H1 (cell line): ENCODE data around the gene PIAS3. TPM values are rescaled to one million over a fixed set of nuclear protein-coding genes. Genes with fewer than 3 reads are reported as not detected.

Experiments used
- CTCF ChIA-PET: fragments of 300-600 bp; sonication (Branson Sonifier 250); formaldehyde crosslinking; loops from one replicate; lab custom pipeline; 2021; ENCODE audit not compliant: partially characterized antibody; lab: Charles Lee
- POLR2A ChIA-PET: fragments of 300-600 bp; sonication (Branson Sonifier 250); formaldehyde crosslinking; loops from one replicate; lab custom pipeline; 2021; ENCODE audit warnings: inconsistent platforms; ENCODE audit not compliant: partially characterized antibody; lab: Charles Lee
- DNase-seq, 2 experiments: peaks; one replicate each; pipeline versions ENCODE4 v3.0.0 to v3.0.0-alpha.2; 2010 to 2022; ENCODE audit warnings: low spot score in 2 of 2, low read depth in 1 of 2, mixed read lengths in 1 of 2
- FAIRE-seq: peaks from 2 replicates; lab custom pipeline; 2011; peaks lifted over from hg19 to GRCh38; lab: Jason Lieb, UNC
- H2AFZ ChIP-seq: 2 replicates; pipeline ENCODE4 v1.8.1; 2012; ENCODE audit warnings: low read length, inconsistent platforms
- H2AK5ac ChIP-seq: 2 replicates; pipeline ENCODE4 v1.6.1; 2013; ENCODE audit warnings: low read depth, low read length
- H2BK120ac ChIP-seq: replicated peaks from 2 replicates; pipeline ENCODE3; 2013; ENCODE audit warnings: low read depth, low read length, inconsistent platforms
- H2BK12ac ChIP-seq: 2 replicates; pipeline ENCODE4 v1.6.1; 2013; ENCODE audit warnings: low read depth, low read length
- H2BK15ac ChIP-seq: 2 replicates; pipeline ENCODE4 v1.6.1; 2013; ENCODE audit warnings: low read length
- H2BK20ac ChIP-seq: 2 replicates; pipeline ENCODE4 v1.6.1; 2013; ENCODE audit warnings: low read length
- H2BK5ac ChIP-seq: 2 replicates; pipeline ENCODE4 v1.6.1; 2013; ENCODE audit warnings: low read depth, low read length
- H3K14ac ChIP-seq: 2 replicates; pipeline ENCODE4 v1.6.1; 2013; ENCODE audit warnings: inconsistent platforms; ENCODE audit not compliant: insufficient read length
- H3K18ac ChIP-seq: 2 replicates; pipeline ENCODE4 v1.6.1; 2013; ENCODE audit warnings: low read length; ENCODE audit errors: extremely low read depth
- H3K23ac ChIP-seq: 2 replicates; pipeline ENCODE4 v1.6.1; 2013; ENCODE audit warnings: inconsistent platforms; ENCODE audit not compliant: insufficient read length
- H3K23me2 ChIP-seq: 2 replicates; pipeline ENCODE4 v1.6.1; 2013; ENCODE audit warnings: low read depth, low read length
- H3K27ac ChIP-seq: 2 replicates; pipeline ENCODE4 v1.6.1; 2011; ENCODE audit warnings: low read depth, low read length, inconsistent platforms
- H3K27me3 ChIP-seq, 4 experiments: replicated peaks in 1 of 4; 1 replicate in 1 of 4; 2 replicates in 3 of 4; pipeline versions ENCODE4 v1.6.1 to v1.8.1; 2011 to 2013; ENCODE audit warnings: low read length in 3 of 4, mild to moderate bottlenecking in 3 of 4, inconsistent platforms in 2 of 4, mixed read lengths in 2 of 4, moderate library complexity in 1 of 4; ENCODE audit not compliant: control insufficient read depth in 3 of 4, insufficient read depth in 3 of 4; ENCODE audit errors: extremely low read depth in 1 of 4
- H3K36me3 ChIP-seq, 4 experiments: 2 replicates each; pipeline versions ENCODE4 v1.6.1 to v1.8.1; 2011 to 2013; ENCODE audit warnings: mild to moderate bottlenecking in 4 of 4, low read length in 3 of 4, moderate library complexity in 2 of 4, control low read depth in 1 of 4, inconsistent platforms in 1 of 4; ENCODE audit not compliant: insufficient read depth in 4 of 4, control insufficient read depth in 2 of 4
- H3K4ac ChIP-seq: replicated peaks from 2 replicates; pipeline ENCODE3; 2013; ENCODE audit warnings: low read length, low read depth, mixed read lengths, inconsistent platforms; ENCODE audit not compliant: insufficient read length
- H3K4me1 ChIP-seq, 4 experiments: replicated peaks in 1 of 4; 1 replicate in 1 of 4; 2 replicates in 3 of 4; pipeline versions ENCODE4 v1.6.1 to v1.8.1; 2011 to 2013; ENCODE audit warnings: low read length in 3 of 4, inconsistent platforms in 2 of 4, mixed read lengths in 1 of 4; ENCODE audit not compliant: insufficient read depth in 4 of 4, control insufficient read depth in 3 of 4
- H3K4me2 ChIP-seq, 2 experiments: 2 replicates each; pipeline versions ENCODE4 v1.6.1 to v1.8.1; 2011 to 2013; ENCODE audit warnings: low read depth in 2 of 2, low read length in 2 of 2, control low read depth in 1 of 2, inconsistent platforms in 1 of 2, mild to moderate bottlenecking in 1 of 2; ENCODE audit not compliant: insufficient read depth in 1 of 2
- H3K4me3 ChIP-seq, 4 experiments: fragments of 200-600, 300-600 bp in 1 of 4; sonication (generic), shearing (Covaris generic), sonication (Bioruptor Twin) in 1 of 4; 2 replicates each; pipeline versions ENCODE4 v1.5.1 to v1.8.1; 2011 to 2016; ENCODE audit warnings: low read length in 4 of 4, low read depth in 3 of 4, control low read depth in 2 of 4, inconsistent platforms in 2 of 4, mild to moderate bottlenecking in 2 of 4, mixed read lengths in 1 of 4, moderate library complexity in 1 of 4; ENCODE audit not compliant: insufficient read depth in 2 of 4; ENCODE audit errors: extremely low read depth in 1 of 4
- H3K56ac ChIP-seq: replicated peaks from 2 replicates; pipeline ENCODE3; 2013; ENCODE audit warnings: low read depth, mild to moderate bottlenecking, mixed read lengths, low read length, inconsistent platforms; ENCODE audit not compliant: insufficient read length
- H3K79me1 ChIP-seq: 2 replicates; pipeline ENCODE4 v1.6.1; 2013; ENCODE audit warnings: low read depth, low read length, control low read depth
- H3K79me2 ChIP-seq, 2 experiments: 2 replicates each; pipeline versions ENCODE4 v1.6.1 to v1.8.1; 2012 to 2013; ENCODE audit warnings: low read length in 2 of 2, mild to moderate bottlenecking in 2 of 2, inconsistent platforms in 1 of 2; ENCODE audit not compliant: insufficient read depth in 2 of 2, control insufficient read depth in 1 of 2
- H3K9ac ChIP-seq, 4 experiments: replicated peaks in 1 of 4; 1 replicate in 1 of 4; 2 replicates in 3 of 4; pipeline versions ENCODE4 v1.6.1 to v1.8.1; 2011 to 2013; ENCODE audit warnings: low read depth in 3 of 4, low read length in 3 of 4, control low read depth in 2 of 4, mild to moderate bottlenecking in 2 of 4, moderate library complexity in 2 of 4, inconsistent platforms in 1 of 4; ENCODE audit errors: extremely low read depth in 1 of 4
- H3K9me3 ChIP-seq, 2 experiments: 2 replicates each; pipeline versions ENCODE4 v1.6.1 to v1.8.1; 2012 to 2013; ENCODE audit warnings: mild to moderate bottlenecking in 2 of 2, moderate library complexity in 2 of 2, control low read depth in 1 of 2, inconsistent platforms in 1 of 2, low read depth in 1 of 2, low read length in 1 of 2, mixed read lengths in 1 of 2; ENCODE audit not compliant: insufficient read depth in 2 of 2
- H4K20me1 ChIP-seq, 2 experiments: replicated peaks in 1 of 2; 2 replicates each; pipeline versions ENCODE3 to v1.8.1; 2011 to 2013; ENCODE audit warnings: inconsistent platforms in 2 of 2, low read length in 2 of 2, mild to moderate bottlenecking in 1 of 2; ENCODE audit not compliant: insufficient read depth in 2 of 2, control insufficient read depth in 1 of 2
- H4K5ac ChIP-seq: 2 replicates; pipeline ENCODE4 v1.6.1; 2013; ENCODE audit warnings: low read length, low read depth, mixed read lengths, inconsistent platforms; ENCODE audit not compliant: insufficient read length
- H4K8ac ChIP-seq: 2 replicates; pipeline ENCODE4 v1.8.0; 2013; ENCODE audit warnings: mild to moderate bottlenecking, moderate library complexity, low read length, inconsistent platforms; ENCODE audit not compliant: insufficient read depth; ENCODE audit errors: extremely low read depth
- H4K91ac ChIP-seq: replicated peaks from 2 replicates; pipeline ENCODE3; 2013; ENCODE audit warnings: low read length, mixed read lengths, inconsistent platforms; ENCODE audit not compliant: insufficient read length
- BACH1 ChIP-seq: IDR thresholded peaks from 2 replicates; pipeline ENCODE4 v1.6.1; 2012; ENCODE audit warnings: low read length, improper control_type of control experiment
- CBX5 ChIP-seq: fragments of 300-800, 300-1000 bp; sonication (generic); IDR thresholded peaks from 2 replicates; pipeline ENCODE4 v1.7.1; 2016; ENCODE audit warnings: antibody characterized with exemption, low read length, low read depth
- CBX8 ChIP-seq: fragments of 300-800, 300-1000 bp; sonication (generic); IDR thresholded peaks from 2 replicates; pipeline ENCODE4 v1.7.1; 2016; ENCODE audit warnings: low read depth, low read length, borderline replicate concordance
- CEBPB ChIP-seq: IDR thresholded peaks from 2 replicates; pipeline ENCODE4 v1.6.1; 2012; ENCODE audit warnings: low read depth, low read length
- CTBP2 ChIP-seq: IDR thresholded peaks from 2 replicates; pipeline ENCODE4 v1.7.0; 2011; ENCODE audit warnings: borderline replicate concordance, mild to moderate bottlenecking, moderate library complexity, mixed read lengths, low read length; ENCODE audit not compliant: insufficient read depth, insufficient read length
- EZH2 ChIP-seq: fragments of 200-600 bp; sonication (generic); IDR thresholded peaks from 2 replicates; pipeline ENCODE4 v1.7.1; 2012; ENCODE audit warnings: low read depth, mild to moderate bottlenecking, moderate library complexity, low read length, inconsistent platforms; ENCODE audit not compliant: severe bottlenecking
- KDM4A ChIP-seq: IDR thresholded peaks from one replicate; pipeline ENCODE4 v1.7.1; 2012; ENCODE audit warnings: low read depth, mild to moderate bottlenecking, moderate library complexity, low read length, inconsistent platforms; ENCODE audit not compliant: severe bottlenecking
- RAD21 ChIP-seq, 2 experiments: IDR thresholded peaks in 1 of 2; conservative IDR thresholded peaks in 1 of 2; 2 replicates each; pipeline ENCODE4 v1.6.1; 2011; ENCODE audit warnings: low read depth in 2 of 2, low read length in 2 of 2, improper control_type of control experiment in 1 of 2, inconsistent platforms in 1 of 2, mild to moderate bottlenecking in 1 of 2, moderate library complexity in 1 of 2
- SP1 ChIP-seq: IDR thresholded peaks from 2 replicates; pipeline ENCODE4 v1.6.1; 2011; ENCODE audit warnings: low read depth, low read length
- SP4 ChIP-seq: IDR thresholded peaks from 2 replicates; pipeline ENCODE4 v1.6.1; 2012; ENCODE audit warnings: low read length, inconsistent platforms
- YY1 ChIP-seq: IDR thresholded peaks from 2 replicates; pipeline ENCODE4 v1.6.1; 2011; ENCODE audit warnings: low read depth, mild to moderate bottlenecking, low read length
- WGBS, 2 experiments: shearing (Covaris generic) in 1 of 2; methylation state at CpG; one replicate each; pipeline versions ENCODE4 v1.1.6 to v1.1.7; 2013 to 2015; ENCODE audit warnings: low lambda C conversion rate in 2 of 2, mixed read lengths in 2 of 2, inconsistent platforms in 1 of 2, low coverage in 1 of 2, missing lambda C conversion rate in 1 of 2; ENCODE audit not compliant: insufficient replicate concordance in 2 of 2, insufficient coverage in 1 of 2, insufficient read length in 1 of 2; ENCODE audit errors: extremely low coverage in 1 of 2, missing lambda C conversion rate in 1 of 2; 5-methylcytosine and 5-hydroxymethylcytosine counted together
- polyA plus RNA-seq, 7 experiments: library from polyadenylated mRNA; depleted of rRNA in 3 of 7; stranded (reverse) in 5 of 7; unstranded in 2 of 7; fragments of >200 nt in 5 of 7; fragments of 200-250 nt in 2 of 7; gene quantifications; 1 replicate in 5 of 7; 2 replicates in 1 of 7; 4 replicates in 1 of 7; pipeline versions ENCODE4 v1.2.1 to v1.2.3, GENCODE V29; 2011 to 2013; ENCODE audit warnings: missing spikeins in 2 of 7, mixed read lengths in 2 of 7
- total RNA-seq: library from RNA; stranded (reverse); fragmentation: NEBNext Ultra II Directional; extraction: Animal tissue kit (Norgen Biotek cat#: 25700); gene quantifications from 2 replicates; pipeline ENCODE4 v1.2.1, GENCODE V29; 2021

PIAS3 gene
- total and polyA plus RNA-seq, 2 of the 8 experiments (the other 6 are each of a cell fraction or from before 2014, with no cell fraction given) = 36.7 to 49.9 TPM

GRCh38 chr1:145891587-145892485, 33.0 kb upstream of the PIAS3 start:
- Histone ChIP-seq H3K79me1 (no peaks in the 10 kb centered on the region), H4K8ac (no peak overlapping the region), H2BK12ac (peak overlapping the region; percentile 27; the same call in 1 of the 2 replicates), H3K4me1 (peaks cover 0 to 6% (median 4%) of the 10 kb centered on the region in 4 experiments; a peak in 3 of 7 replicates), H3K56ac (no peak overlapping the region), H2BK20ac (no peak overlapping the region), H3K27ac (no peak overlapping the region), H3K4me3 (peak overlapping the region in 3 of 4 experiments; percentile 2 to 48 (median 3); a peak in 4 of 8 replicates), H3K79me2 (no peaks in the 10 kb centered on the region), H3K18ac (peak overlapping the region; percentile 68; the same call in 1 of the 2 replicates), H3K27me3 (no peaks in the 10 kb centered on the region), H2AFZ (peak overlapping the region; percentile 88), H3K14ac (no peak overlapping the region), H3K36me3 (no peaks in the 10 kb centered on the region), H4K91ac (no peak overlapping the region), H3K9ac (no peak overlapping the region), H2BK120ac (no peak overlapping the region), H2BK15ac (peak overlapping the region; percentile 99), H2BK5ac (peak overlapping the region; percentile 57; the same call in 1 of the 2 replicates), H3K23ac (no peak overlapping the region), H3K4ac (no peak overlapping the region), H4K20me1 (no peaks in the 10 kb centered on the region), H3K4me2 (peak overlapping the region; percentile 30 to 57; a peak in 3 of 4 replicates), H4K5ac (no peak overlapping the region), H2AK5ac (no peak overlapping the region), H3K23me2 (no peaks in the 10 kb centered on the region), H3K9me3 (no peaks in the 10 kb centered on the region)
- CTCF ChIA-PET = interaction anchor here (1.1 to 8.7 kb wide), 35 partner anchors 8 to 144 kb away, joined by 3 to 146 read pairs (median 8); partner anchors contain the start of genes ANKRD34A, ITGA10, LIX1L and NUDT17
- DNase-seq (peak; percentile 94 to 96), FAIRE-seq (peak; percentile 80)
- POLR2A ChIA-PET = interaction anchor here (0.5 to 2.1 kb wide), 13 partner anchors 10 to 160 kb away, joined by 3 to 8 read pairs (median 3); partner anchors contain the start of genes NUDT17 and PEX11B
- WGBS, 2 experiments = 14% methylated on average over 6 of the region's 6 CpGs; no CpG with 5 or more reads in 1 of the 2 experiments
- peak; percentile 52; the same call in 1 of the 2 replicates for TF ChIP-seq YY1
- no peak; the same call in 1 of the 2 replicates for TF ChIP-seq SP1
- no peak for TF ChIP-seq EZH2
- no peak for TF ChIP-seq CTBP2
- no peak for TF ChIP-seq CEBPB
- TF ChIP-seq RAD21 (IDR thresholded peaks at IDR 0.05 in 1 of 2, conservative IDR thresholded peaks at IDR 0.05 in 1 of 2; ENCODE audit: low read depth in 2 of 2, low read length in 2 of 2) = peak; percentile 96 to 99
- TF ChIP-seq CBX5 = no peak
- TF ChIP-seq SP4 = no peak
- TF ChIP-seq BACH1 = no peak
- no peak for TF ChIP-seq KDM4A
- no peak for TF ChIP-seq CBX8
